Endometrium (tissue), 2 donors: Measurements from ENCODE around the gene ARL16.

Experiments used
- FAIRE-seq: peaks from 2 replicates; lab custom pipeline; 2012; peaks lifted over from hg19 to GRCh38; lab: Jason Lieb, UNC
- donor health status: control.
- donor health status: control.

ARL16 gene

GRCh38 chr17:81683584-81684441, at the start of gene ARL16, which contains the start of gene HGS:
ARL16 (minus strand) TSS chr17:81683797; CDS start chr17:81683753, 44 bp downstream.
HGS (plus strand) TSS chr17:81684011; CDS start chr17:81684067, 56 bp downstream.
- peak; percentile 98 for FAIRE-seq

DNA sequence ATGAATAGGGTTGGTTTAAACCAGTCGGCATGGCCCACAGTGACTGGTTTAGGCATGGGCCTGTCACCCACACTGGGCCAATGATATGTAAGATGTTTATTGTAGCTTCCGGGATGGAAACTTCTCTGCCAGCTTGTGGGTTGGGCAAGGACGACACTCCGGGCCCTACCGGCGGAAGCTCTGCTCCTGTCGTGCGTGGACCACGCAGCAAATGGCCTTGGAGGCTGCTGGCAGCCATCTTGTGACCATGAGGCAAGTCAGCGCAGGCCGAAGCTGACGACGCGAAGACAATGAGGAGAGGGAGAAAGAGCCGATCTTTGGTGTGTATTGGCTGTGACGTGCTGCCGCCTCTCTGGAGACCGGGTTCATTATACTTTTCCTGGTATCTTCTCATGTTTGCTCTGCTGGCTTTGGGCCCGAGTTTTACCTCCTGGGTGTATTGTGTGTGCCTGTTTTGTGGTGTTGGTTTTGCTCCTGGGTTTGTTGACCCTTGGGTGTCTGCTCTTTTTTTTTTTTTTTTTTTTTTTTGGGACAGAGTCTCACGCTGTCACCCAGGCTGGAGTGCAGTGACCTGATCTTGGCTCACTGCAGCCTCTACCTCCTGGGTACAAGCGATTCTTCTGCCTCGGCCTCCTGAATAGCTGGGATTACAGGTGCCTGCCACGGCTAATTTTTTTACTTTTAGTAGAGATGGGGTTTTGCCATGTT, 43.9 kb upstream of the ARL16 start:
- FAIRE-seq: no peak

GRCh38 chr17:81726004-81726403, 42.4 kb upstream of the ARL16 start:
- no peak for FAIRE-seq

DNA sequence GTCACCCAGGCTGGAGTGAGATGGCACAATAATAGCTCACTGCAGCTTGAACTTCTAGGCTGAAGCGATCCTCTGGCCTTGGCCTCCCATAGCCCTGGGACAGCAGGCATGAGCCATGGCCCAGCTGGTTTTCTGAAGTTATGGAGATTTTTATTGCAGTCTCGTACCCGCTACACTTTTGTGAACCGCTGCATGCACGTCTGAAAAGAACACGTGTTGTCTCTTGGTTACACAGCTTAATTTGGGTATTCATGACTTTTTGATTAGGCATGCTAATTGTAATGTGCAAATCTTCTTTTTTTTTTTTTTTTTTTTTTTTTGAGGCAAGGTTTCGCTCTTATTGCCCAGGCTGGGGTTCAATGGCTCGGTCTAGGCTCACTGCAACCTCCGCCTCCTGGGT, 41.8 kb upstream of the ARL16 start:
- FAIRE-seq: no peak

DNA sequence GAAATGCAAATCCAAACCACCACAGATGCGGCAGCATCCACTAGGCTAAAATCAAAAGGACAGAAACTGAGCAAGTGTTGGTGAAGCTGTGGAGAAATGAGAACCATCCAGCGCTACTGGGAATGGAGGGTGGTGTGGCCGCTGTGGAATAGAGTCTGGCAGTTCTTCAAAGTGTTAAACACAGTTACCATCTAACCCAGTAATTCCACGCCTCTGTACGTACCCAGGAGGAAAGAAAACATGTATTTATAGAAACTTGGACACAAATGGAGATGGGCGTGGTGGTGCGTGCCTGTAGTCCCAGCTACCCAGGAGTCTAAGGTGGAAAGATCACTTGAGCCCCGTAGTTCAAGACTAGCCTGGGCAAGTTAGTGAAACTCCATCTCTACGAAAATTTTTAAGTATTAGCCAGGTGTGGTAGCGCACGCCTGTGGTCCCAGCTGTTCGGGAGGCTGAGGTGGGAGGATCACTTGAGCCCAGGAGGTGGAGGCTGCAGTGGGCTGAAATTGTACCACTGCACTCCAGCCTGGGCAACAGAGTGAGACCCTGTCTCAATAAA, 40.1 kb upstream of the ARL16 start:
- no peak for FAIRE-seq

DNA sequence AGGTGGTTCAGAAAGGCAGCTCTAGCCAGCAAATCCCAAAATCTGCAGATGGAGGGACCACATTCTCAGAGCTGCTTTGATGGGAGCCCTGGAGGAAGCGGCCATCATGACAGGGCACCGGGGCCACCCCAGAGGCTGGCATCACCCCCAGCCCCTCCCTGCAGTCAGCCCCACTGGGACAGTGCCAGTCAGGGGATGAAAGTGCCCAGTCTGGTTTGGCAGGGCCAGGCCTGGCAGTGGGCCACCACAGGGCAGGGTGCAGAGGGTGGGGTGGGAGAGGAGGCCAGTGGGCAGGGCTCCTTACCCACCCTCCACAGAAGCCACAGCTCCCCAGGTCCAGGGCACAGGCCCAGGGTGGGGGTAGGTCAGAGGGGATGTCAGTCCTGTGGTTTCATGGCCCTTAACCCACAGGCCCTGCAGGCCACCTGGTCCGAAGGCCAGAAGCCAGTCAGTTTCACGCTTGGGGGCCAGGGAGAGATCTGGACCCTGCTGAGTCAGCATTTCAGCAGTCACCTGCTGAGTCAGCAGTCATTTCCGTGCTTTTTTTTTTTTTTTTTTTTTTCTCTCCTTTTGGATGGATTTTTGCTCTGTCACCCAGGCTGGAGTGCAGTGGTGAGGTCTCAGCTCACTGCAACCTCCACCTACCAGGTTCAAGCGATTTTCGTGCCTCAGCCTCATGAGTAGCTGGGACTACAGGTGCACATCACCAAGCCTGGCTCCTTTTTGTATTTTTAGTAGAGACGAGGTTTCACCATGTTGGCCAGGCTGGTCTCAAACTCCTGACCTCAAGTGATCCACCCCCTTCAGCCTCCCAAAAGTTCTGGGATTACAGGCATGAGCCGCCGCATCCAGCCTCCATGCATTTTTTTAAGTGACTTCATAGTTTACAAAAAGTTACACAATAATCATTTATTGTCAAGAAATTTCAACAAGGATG, 38.9 kb upstream of the ARL16 start:
- FAIRE-seq: no peak

- no peak for FAIRE-seq
Measured at GRCh38 chr17:81720267-81721071, 36.9 kb upstream of the ARL16 start.

GRCh38 chr17:81719410-81720266, 36.0 kb upstream of the ARL16 start:
- FAIRE-seq: no peak

DNA sequence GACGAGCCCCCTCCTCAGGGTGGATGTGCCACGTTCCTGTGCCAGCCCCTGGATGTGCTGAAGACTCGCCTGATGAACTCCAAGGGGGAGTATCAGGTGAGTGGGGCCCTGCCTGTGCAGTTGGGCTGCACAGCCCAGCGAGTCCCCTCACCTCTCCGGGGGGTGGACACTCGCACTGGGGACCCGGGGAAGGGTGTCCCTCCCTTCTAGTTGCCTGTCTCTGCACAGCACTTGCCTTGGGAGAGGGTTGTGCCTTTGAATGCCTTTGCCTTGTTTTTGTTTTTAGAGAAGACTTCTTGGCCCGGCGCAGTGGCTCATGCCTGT, 34.1 kb upstream of the ARL16 start:
- FAIRE-seq: no peak

GRCh38 chr17:81717049-81717765, 33.6 kb upstream of the ARL16 start:
- no peak for FAIRE-seq

- no peak for FAIRE-seq
Measured at GRCh38 chr17:81716674-81716996, 33.0 kb upstream of the ARL16 start.

GRCh38 chr17:81715872-81716673, 32.5 kb upstream of the ARL16 start:
- FAIRE-seq: no peak

DNA sequence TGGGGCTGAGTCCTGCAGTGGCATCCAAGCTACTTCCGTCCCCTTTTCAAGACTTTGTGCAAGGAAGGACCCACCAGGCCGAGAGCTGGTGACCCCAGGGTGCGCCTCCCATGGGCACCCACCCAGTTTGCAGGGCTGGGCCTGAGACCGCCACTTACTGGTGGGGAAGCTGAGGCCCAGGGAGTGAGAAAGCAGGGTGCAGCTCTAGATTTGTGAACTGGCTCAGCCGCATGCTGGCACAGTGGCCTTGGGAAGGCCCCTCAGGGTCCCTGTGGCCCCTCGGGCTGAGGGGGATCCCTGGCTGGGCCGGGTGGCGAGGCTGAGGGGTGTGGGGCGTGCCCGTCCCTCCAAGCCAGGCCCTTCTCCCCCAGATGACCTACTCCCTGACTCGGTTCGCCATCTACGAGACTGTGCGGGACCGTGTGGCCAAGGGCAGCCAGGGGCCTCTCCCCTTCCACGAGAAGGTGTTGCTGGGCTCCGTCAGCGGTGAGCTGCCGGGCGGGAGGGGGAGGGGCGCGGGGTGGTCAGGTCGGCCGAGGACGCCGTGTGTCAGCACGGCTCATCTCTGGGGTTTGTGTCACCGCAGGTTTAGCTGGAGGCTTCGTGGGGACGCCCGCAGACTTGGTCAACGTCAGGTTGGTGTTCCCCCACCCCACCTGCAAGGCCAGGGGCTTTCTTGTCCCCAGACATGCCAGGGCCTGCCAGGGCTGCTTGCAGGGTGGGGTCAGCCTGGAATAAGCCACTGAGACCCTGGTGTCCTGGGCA, 31.7 kb upstream of the ARL16 start:
- no peak for FAIRE-seq

DNA sequence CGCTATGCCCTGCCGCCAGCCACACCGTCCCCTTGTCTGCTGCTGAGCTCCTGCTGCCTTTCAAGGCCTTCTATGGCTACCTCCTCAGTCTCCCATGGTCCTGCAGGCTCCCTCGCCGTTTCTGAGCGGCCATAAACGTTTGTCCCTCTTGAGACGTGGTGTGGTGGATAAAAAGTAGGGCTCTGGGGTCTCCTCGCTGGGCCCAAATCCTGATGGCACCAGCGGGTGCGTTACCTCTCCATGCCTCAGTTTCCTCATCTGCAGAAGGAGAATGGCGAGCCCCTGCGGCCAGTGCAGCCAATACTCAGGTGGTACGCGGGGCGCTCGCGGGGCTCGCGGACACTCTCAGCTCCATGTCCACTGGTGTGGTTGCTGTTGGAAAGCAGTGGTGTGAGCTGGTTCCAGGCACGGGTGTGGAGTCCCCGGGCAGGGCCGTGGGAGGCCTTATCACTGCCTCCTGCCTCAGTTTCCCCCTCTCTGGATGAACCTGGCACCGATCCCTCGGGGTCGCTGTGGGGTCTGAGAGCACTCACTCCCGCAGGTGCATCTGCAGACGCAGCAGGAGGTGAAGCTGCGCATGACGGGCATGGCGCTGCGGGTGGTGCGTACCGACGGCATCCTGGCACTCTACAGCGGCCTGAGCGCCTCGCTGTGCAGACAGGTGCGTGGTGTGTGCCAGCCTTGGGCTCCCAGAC, 31.0 kb upstream of the ARL16 start:
- FAIRE-seq: no peak

DNA sequence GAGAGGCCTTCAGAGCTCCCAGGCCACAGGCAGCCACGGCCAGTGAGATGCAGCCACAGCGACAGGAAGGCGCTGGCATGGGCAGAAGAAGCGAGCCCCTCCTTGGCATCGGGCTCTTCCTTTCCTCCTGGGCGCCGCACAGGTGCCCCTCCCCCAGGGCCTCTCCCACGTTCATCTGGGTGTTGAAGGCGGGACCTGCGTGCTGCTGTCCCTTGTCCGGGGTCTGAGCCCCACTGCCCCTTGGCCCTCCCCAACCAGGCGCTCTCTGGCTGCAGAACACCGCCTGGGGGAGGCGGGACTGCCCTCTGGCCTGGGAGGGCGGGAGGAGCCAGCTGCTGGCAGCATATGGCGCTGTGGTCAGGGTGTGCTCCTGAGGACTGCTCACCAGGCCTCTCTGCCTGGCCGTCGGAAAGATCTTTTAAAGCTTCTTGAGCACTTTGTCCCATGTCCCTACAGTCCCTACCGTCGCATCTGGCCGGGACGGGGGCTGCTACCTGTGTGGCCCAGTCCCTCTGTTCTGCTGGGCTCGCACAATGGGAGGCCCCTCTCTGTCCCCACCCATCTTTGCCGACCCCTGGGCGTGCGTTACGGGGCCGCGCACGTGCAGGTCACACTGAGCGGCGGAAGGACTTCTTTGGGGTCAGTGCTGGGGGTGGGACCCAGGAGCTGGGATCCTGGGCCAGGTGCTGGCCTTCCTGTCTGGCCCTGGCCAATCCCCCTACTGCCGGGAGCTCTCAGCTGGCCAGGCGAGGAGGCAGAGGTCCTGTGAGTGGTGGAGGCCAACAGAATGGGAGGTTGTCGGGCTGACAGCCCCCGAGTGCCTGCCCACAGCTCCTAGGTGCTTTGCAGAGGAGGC, 30.2 kb upstream of the ARL16 start:
- no peak for FAIRE-seq

GRCh38 chr17:81713004-81713555, 29.5 kb upstream of the ARL16 start:
- FAIRE-seq: no peak
